ENCODE data around the gene SOBP. TPM values are rescaled to one million over a fixed set of nuclear protein-coding genes. Genes with fewer than 3 reads are reported as not detected.

The SOBP gene
- total RNA-seq, 1 experiment from 2014 or later = 0.22 TPM

DNA sequence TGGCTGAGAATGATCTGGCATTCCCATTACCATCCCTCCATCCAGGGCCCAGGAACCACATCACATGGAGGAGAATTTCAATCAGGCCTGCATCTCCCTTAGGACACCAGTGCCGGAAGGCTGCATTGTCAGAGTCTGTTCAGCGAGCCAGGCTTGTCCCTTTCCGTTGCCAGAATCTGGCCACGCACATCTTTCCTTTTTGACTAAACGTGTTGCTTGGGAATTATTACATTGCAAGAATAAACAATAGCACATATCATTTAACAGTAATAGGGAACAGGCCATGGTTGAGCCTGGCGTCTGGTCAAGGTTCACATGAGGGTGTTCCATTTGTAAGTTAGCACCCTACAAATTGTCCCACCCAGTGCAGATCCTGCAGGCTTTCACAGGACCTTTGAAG, 42.8 kb downstream of the SOBP start:
- intact Hi-C loops (cut with micrococcal nuclease; ENCODE audit: unreplicated experiment) = no loop called here
- DNase-seq = no peak
- Histone ChIP-seq H3K9me2 (ENCODE audit: insufficient read depth) (no peaks in the 10 kb centered on the region), H3K36me3 (ENCODE audit: low read depth) (no peaks in the 10 kb centered on the region), H3K4me3 (no peak overlapping the region), H3K27ac (no peak overlapping the region), H4K20me1 (ENCODE audit: insufficient read depth) (no peaks in the 10 kb centered on the region), H3K79me2 (ENCODE audit: low read depth) (no peaks in the 10 kb centered on the region), H2AFZ (no peak overlapping the region), H3K9me3 (ENCODE audit: insufficient read depth, low read depth) (no peaks in the 10 kb centered on the region), H3K27me3 (ENCODE audit: insufficient read depth, low read depth) (no peaks in the 10 kb centered on the region), H3K4me1 (replicated peaks; ENCODE audit: insufficient read depth) (no peaks in the 10 kb centered on the region), H3K4me2 (no peak overlapping the region), H3F3A (ENCODE audit: insufficient read depth, low read depth) (no peaks in the 10 kb centered on the region)
- CTCF ChIA-PET = no interaction called here
- BruUV-seq (replicated peaks) = no TSS peak
- POLR2A ChIA-PET (ENCODE audit: unreplicated experiment) = interaction anchor here (0.7 kb wide), 1 partner anchor 15 kb away, joined by 10 read pairs; no protein-coding TSS in a partner anchor
- TF ChIP-seq CTCF (conservative IDR thresholded peaks at IDR 0.05) (no peak), EZH2 (IDR thresholded peaks at IDR 0.05; ENCODE audit: low read depth) (no peak)

DNA sequence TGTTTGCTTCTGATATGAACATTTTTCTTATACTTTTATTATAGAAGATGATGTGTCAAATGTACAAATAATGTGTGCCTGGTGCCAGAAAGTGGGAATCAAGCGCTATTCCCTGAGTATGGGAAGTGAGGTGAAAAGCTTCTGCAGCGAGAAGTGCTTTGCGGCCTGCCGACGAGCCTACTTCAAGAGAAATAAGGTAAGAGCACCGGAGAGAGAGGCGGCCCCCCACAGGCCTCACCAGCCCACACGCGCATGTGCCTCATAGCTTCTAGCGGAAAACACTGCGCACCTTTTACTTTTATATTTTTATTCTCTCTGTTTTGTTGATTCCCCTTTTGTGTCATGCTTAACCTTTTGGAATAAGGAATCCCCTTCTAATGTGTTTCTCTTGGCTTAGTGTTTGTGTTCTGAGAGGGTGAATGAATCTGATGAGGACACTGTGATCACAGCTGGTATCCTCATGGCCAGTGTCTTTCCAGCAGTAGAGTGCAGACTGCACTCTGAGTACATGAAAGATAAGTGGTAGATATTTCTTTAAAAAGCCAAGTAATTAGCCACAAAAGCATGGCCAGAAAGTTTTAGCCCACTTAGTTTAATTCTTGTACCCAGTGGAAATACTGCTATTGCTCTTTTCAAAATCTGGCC, 43.6 kb downstream of the SOBP start:
- H3K36me3 ChIP-seq (ENCODE audit: low read depth) = no peaks in the 10 kb centered on the region
- no peak for TF ChIP-seq EZH2 (IDR thresholded peaks at IDR 0.05; ENCODE audit: low read depth)
- no peak for TF ChIP-seq CTCF (conservative IDR thresholded peaks at IDR 0.05)
- H3K79me2 ChIP-seq (ENCODE audit: low read depth) = no peaks in the 10 kb centered on the region
- H3K9me2 ChIP-seq (ENCODE audit: insufficient read depth) = no peaks in the 10 kb centered on the region
- H3K4me3 ChIP-seq = no peak overlapping the region
- H3K4me2 ChIP-seq = no peak overlapping the region
- POLR2A ChIA-PET (ENCODE audit: unreplicated experiment) = interaction anchor here (0.7 kb wide), 1 partner anchor 14 kb away, joined by 10 read pairs; no protein-coding TSS in a partner anchor
- H2AFZ ChIP-seq = no peak overlapping the region
- H3F3A ChIP-seq (ENCODE audit: insufficient read depth, low read depth) = no peaks in the 10 kb centered on the region
- no peaks in the 10 kb centered on the region for H3K27me3 ChIP-seq (ENCODE audit: insufficient read depth, low read depth)
- no peaks in the 10 kb centered on the region for H3K9me3 ChIP-seq (ENCODE audit: insufficient read depth, low read depth)
- intact Hi-C loops (cut with micrococcal nuclease; ENCODE audit: unreplicated experiment) = no loop called here
- DNase-seq = no peak
- no peak overlapping the region for H3K27ac ChIP-seq
- no peaks in the 10 kb centered on the region for H4K20me1 ChIP-seq (ENCODE audit: insufficient read depth)
- CTCF ChIA-PET = no interaction called here
- no TSS peak for BruUV-seq (replicated peaks)
- H3K4me1 ChIP-seq (replicated peaks; ENCODE audit: insufficient read depth) = no peaks in the 10 kb centered on the region

GRCh38 chr6:107534571-107535141, 44.7 kb downstream of the SOBP start:
- no peaks in the 10 kb centered on the region for H4K20me1 ChIP-seq (ENCODE audit: insufficient read depth)
- no peak for DNase-seq
- POLR2A ChIA-PET (ENCODE audit: unreplicated experiment) = no interaction called here
- intact Hi-C loops (cut with micrococcal nuclease; ENCODE audit: unreplicated experiment) = no loop called here
- no peaks in the 10 kb centered on the region for H3K79me2 ChIP-seq (ENCODE audit: low read depth)
- no peaks in the 10 kb centered on the region for H3K4me1 ChIP-seq (replicated peaks; ENCODE audit: insufficient read depth)
- H3K9me2 ChIP-seq (ENCODE audit: insufficient read depth) = no peaks in the 10 kb centered on the region
- no peaks in the 10 kb centered on the region for H3F3A ChIP-seq (ENCODE audit: insufficient read depth, low read depth)
- no peaks in the 10 kb centered on the region for H3K27me3 ChIP-seq (ENCODE audit: insufficient read depth, low read depth)
- no peak overlapping the region for H3K27ac ChIP-seq
- no peaks in the 10 kb centered on the region for H3K36me3 ChIP-seq (ENCODE audit: low read depth)
- H3K4me2 ChIP-seq = no peak overlapping the region
- CTCF ChIA-PET = no interaction called here
- BruUV-seq (replicated peaks) = no TSS peak
- H3K9me3 ChIP-seq (ENCODE audit: insufficient read depth, low read depth) = no peaks in the 10 kb centered on the region
- H2AFZ ChIP-seq = no peak overlapping the region
- TF ChIP-seq EZH2 (IDR thresholded peaks at IDR 0.05; ENCODE audit: low read depth) = no peak
- TF ChIP-seq CTCF (conservative IDR thresholded peaks at IDR 0.05) = no peak
- H3K4me3 ChIP-seq = no peak overlapping the region

Data from PC-9 (cell line).